Keratinocyte (primary cell): Measurements from ENCODE around the gene RIN3.

Experiments used
- EZH2 ChIP-seq: IDR thresholded peaks from one replicate; pipeline ENCODE4 v1.6.1; 2012; ENCODE audit warnings: inconsistent platforms, mild to moderate bottlenecking, low read length, moderate library complexity
- TF ChIP-seq, protein P1 (sequence below), 3 experiments: IDR thresholded peaks in 1 of 3; conservative IDR thresholded peaks in 1 of 3; optimal IDR thresholded peaks in 1 of 3; 2 replicates in 2 of 3; 3 replicates in 1 of 3; pipeline versions ENCODE3 to v1.5.1; 2011; ENCODE audit warnings: low read length in 3 of 3, mild to moderate bottlenecking in 3 of 3, moderate library complexity in 2 of 3, control low read depth in 1 of 3, inconsistent platforms in 1 of 3; ENCODE audit not compliant: insufficient read depth in 2 of 3; ENCODE audit errors: extremely low read depth in 1 of 3

DNA sequence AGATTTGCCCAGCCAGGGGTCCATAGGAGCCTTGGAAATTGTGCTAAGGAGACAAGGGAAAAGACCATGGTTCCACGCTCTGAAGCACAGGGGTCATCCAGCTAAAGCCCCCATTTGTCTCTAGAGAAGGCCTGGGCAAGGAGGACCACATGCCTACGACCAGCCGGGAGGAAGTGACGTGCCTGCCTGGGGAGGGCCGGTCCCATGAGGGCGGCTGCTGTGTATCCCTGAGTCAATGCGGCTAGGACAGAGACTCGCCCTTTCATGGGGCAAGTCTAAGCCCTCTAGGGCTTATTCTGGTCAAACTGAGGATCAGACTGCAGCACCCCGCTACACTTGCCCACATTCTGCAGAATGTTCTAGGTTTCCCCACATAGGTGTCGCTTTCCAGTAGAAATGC is 20.6 kb upstream of the RIN3 start:
- no peak for TF ChIP-seq EZH2
- TF ChIP-seq, protein P1, sequence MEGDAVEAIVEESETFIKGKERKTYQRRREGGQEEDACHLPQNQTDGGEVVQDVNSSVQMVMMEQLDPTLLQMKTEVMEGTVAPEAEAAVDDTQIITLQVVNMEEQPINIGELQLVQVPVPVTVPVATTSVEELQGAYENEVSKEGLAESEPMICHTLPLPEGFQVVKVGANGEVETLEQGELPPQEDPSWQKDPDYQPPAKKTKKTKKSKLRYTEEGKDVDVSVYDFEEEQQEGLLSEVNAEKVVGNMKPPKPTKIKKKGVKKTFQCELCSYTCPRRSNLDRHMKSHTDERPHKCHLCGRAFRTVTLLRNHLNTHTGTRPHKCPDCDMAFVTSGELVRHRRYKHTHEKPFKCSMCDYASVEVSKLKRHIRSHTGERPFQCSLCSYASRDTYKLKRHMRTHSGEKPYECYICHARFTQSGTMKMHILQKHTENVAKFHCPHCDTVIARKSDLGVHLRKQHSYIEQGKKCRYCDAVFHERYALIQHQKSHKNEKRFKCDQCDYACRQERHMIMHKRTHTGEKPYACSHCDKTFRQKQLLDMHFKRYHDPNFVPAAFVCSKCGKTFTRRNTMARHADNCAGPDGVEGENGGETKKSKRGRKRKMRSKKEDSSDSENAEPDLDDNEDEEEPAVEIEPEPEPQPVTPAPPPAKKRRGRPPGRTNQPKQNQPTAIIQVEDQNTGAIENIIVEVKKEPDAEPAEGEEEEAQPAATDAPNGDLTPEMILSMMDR (optimal IDR thresholded peaks at IDR 0.05 in 1 of 3, IDR thresholded peaks at IDR 0.05 in 1 of 3, conservative IDR thresholded peaks at IDR 0.05 in 1 of 3; ENCODE audit: extremely low read depth in 1 of 3, insufficient read depth in 2 of 3, low read length in 3 of 3), result no peak
